CD4-positive, alpha-beta memory T cell (primary cell): ENCODE measurements around the gene PCK1. TPM values are rescaled to one million over a fixed set of nuclear protein-coding genes. Genes with fewer than 3 reads are reported as not detected.
A peak's percentile ranks its signal among the peaks of the same experiment; 100 is the strongest.
"Not testable (repeated sequence)": the region's sequence is repeated elsewhere in the genome, so short reads cannot be mapped to it uniquely, and the experiment has no call there.

Experiments used
- CTCF ChIA-PET: fragments of 350-600 bp; sonication (Branson Sonifier 250); formaldehyde crosslinking; loops from one replicate; lab custom pipeline; 2021; ENCODE audit warnings: inconsistent platforms; ENCODE audit not compliant: partially characterized antibody; lab: Charles Lee
- POLR2A ChIA-PET: fragments of 350-600 bp; sonication (Branson Sonifier 250); formaldehyde crosslinking; loops from one replicate; lab custom pipeline; 2021; ENCODE audit not compliant: partially characterized antibody; lab: Charles Lee
- DNase-seq, 5 donors: peaks; one replicate each; pipeline versions ENCODE4 v3.0.0 to v3.0.0-alpha.2; 2020 to 2022; ENCODE audit warnings: mixed read lengths in 1 of 5
- H3K27ac ChIP-seq: one replicate; pipeline ENCODE4 v1.7.0; 2013; ENCODE audit warnings: low read depth, low read length
- H3K27me3 ChIP-seq: 2 replicates; pipeline ENCODE4 v1.7.0; 2013; ENCODE audit warnings: mild to moderate bottlenecking, low read length, moderate library complexity; ENCODE audit not compliant: insufficient read depth
- H3K36me3 ChIP-seq: 2 replicates; pipeline ENCODE4 v1.7.0; 2013; ENCODE audit warnings: mild to moderate bottlenecking, low read length, moderate library complexity; ENCODE audit not compliant: insufficient read depth
- H3K4me1 ChIP-seq: 2 replicates; pipeline ENCODE4 v1.7.0; 2013; ENCODE audit warnings: mild to moderate bottlenecking, low read length, moderate library complexity; ENCODE audit not compliant: insufficient read depth
- H3K4me3 ChIP-seq, 2 donors: one replicate each; pipeline ENCODE4 v1.7.0; 2013; ENCODE audit warnings: low read length in 2 of 2, mild to moderate bottlenecking in 1 of 2
- H3K9me3 ChIP-seq, 2 donors: one replicate each; pipeline ENCODE4 v1.7.0; 2013; ENCODE audit warnings: low read length in 2 of 2, control low read depth in 1 of 2; ENCODE audit not compliant: control insufficient read depth in 1 of 2
- H3K27ac Mint-ChIP-seq, 7 donors: one replicate each; pipeline ENCODE4 v1.8.0; 2020 to 2021; ENCODE audit warnings: mixed read lengths in 7 of 7, mild to moderate bottlenecking in 6 of 7, inconsistent platforms in 3 of 7, moderate library complexity in 3 of 7
- H3K27me3 Mint-ChIP-seq, 2 donors: one replicate each; pipeline ENCODE4 v1.8.0; 2020 to 2021; ENCODE audit warnings: mixed read lengths in 2 of 2
- H3K36me3 Mint-ChIP-seq, 2 donors: one replicate each; pipeline ENCODE4 v1.8.0; 2020 to 2021; ENCODE audit warnings: mixed read lengths in 2 of 2, inconsistent platforms in 1 of 2, mild to moderate bottlenecking in 1 of 2
- H3K4me1 Mint-ChIP-seq, 4 donors: one replicate each; pipeline ENCODE4 v1.8.0; 2020 to 2021; ENCODE audit warnings: mixed read lengths in 4 of 4, mild to moderate bottlenecking in 1 of 4
- H3K4me3 Mint-ChIP-seq, 8 donors: one replicate each; pipeline ENCODE4 v1.8.0; 2020 to 2021; ENCODE audit warnings: mixed read lengths in 8 of 8, mild to moderate bottlenecking in 7 of 8, moderate library complexity in 6 of 8, inconsistent platforms in 3 of 8
- H3K9me3 Mint-ChIP-seq, 8 donors: one replicate each; pipeline ENCODE4 v1.8.0; 2020 to 2021; ENCODE audit warnings: mixed read lengths in 8 of 8, mild to moderate bottlenecking in 5 of 8, inconsistent platforms in 3 of 8, moderate library complexity in 1 of 8
- intact Hi-C: fragments of 100-400 bp; cut with micrococcal nuclease; formaldehyde crosslinking; loops from one replicate; pipeline ENCODE4 v1.15.1; 2023
- polyA plus RNA-seq, 2 donors: library from polyadenylated mRNA; unstranded; fragments of 300-500 nt; fragmentation: Illumina TruSeq; gene quantifications; one replicate each; pipeline ENCODE4 v1.2.3, GENCODE V29; 2021
- total RNA-seq, 2 experiments: library from RNA; stranded (reverse); gene quantifications; one replicate each; pipeline ENCODE4 v1.2.3, GENCODE V29; 2021

Gene PCK1
- not detected for total RNA-seq
- polyA plus RNA-seq, result not detected

DNA sequence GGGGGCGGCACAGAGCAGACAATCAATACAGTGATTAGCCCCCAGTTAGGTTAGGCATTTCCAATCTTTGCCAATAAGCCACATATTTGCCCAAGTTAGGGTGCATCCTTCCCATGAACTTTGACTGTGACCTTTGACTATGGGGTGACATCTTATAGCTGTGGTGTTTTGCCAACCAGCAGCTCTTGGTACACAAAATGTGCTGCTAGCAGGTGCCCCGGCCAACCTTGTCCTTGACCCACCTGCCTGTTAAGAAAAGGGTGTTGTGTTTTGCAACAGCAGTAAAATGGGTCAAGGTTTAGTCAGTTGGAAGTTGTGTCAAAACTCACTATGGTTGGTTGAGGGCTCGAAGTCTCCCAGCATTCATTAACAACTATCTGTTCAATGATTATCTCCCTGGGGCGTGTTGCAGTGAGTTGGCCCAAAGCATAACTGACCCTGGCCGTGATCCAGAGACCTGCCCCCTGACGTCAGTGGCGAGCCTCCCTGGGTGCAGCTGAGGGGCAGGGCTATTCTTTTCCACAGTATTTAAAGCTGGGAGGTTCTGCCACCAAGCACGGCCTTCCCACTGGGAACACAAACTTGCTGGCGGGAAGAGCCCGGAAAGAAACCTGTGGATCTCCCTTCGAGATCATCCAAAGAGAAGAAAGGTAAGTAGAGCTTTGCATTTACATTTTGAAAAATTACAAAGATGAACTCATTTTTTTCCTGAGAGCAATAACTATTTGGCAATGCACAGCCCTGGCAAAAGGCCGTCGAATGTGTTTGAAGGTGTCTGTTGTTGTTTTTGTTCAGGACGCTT is at the start of gene PCK1:
Gene PCK1 (plus strand): TSS at position 557 of the 802 bp plus-strand sequence. CDS start 302 bp downstream, outside the sequence.
- ChIA-PET POLR2A (no interaction called here), CTCF (no interaction called here)
- peaks cover 13 to 34% of the 10 kb centered on the region in 2 donors for H3K27me3 Mint-ChIP-seq
- Histone ChIP-seq H3K9me3 (no peaks in the 10 kb centered on the region), H3K27me3 (no peaks in the 10 kb centered on the region), H3K4me1 (no peaks in the 10 kb centered on the region), H3K4me3 (no peak within 1 kb of the TSS), H3K36me3 (no peaks in the 10 kb centered on the region), H3K27ac (no peak within 1 kb of the TSS)
- intact Hi-C loops, result no loop called here
- DNase-seq, result no peak
- no peaks in the 10 kb centered on the region for H3K36me3 Mint-ChIP-seq
- no peaks in the 10 kb centered on the region for H3K4me1 Mint-ChIP-seq
- no peak within 1 kb of the TSS for H3K27ac Mint-ChIP-seq
- no peak within 1 kb of the TSS for H3K4me3 Mint-ChIP-seq
- H3K9me3 Mint-ChIP-seq, result no peaks in the 10 kb centered on the region

DNA sequence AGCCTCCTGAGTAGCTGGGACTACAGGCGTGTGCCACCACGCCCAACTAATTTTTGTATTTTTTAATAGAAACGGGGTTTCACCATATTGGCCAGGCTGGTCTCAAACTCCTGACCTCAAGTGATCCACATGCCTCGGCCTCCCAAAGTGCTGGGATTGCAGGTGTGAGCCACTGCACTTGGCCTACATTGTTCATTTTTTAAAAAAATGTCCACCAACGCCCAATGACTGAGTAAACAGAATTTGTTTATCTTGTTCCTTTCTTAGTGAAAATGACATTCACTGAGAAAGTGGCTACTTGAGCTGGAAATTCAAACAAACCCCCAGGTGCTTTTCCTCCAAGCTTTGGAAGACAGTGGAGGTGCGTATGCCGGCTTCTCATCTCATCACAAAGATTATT is 49.2 kb upstream of the PCK1 start:
- H3K9me3 Mint-ChIP-seq, DNase-seq, POLR2A ChIA-PET, H3K27ac ChIP-seq, H3K9me3 ChIP-seq, H3K4me1 Mint-ChIP-seq, H3K4me3 Mint-ChIP-seq, H3K36me3 ChIP-seq, H3K27ac Mint-ChIP-seq, H3K4me3 ChIP-seq, H3K27me3 ChIP-seq, H3K4me1 ChIP-seq, H3K36me3 Mint-ChIP-seq, H3K27me3 Mint-ChIP-seq: not testable (repeated sequence)
- CTCF ChIA-PET, result interaction anchor here (0.7 to 1.1 kb wide), 2 partner anchors 9 to 10 kb away, joined by 3 read pairs; no protein-coding TSS in a partner anchor
- intact Hi-C loops, result loop anchor here (5.0 kb wide), 1 partner anchor 419 kb away; no protein-coding TSS in a partner anchor

DNA sequence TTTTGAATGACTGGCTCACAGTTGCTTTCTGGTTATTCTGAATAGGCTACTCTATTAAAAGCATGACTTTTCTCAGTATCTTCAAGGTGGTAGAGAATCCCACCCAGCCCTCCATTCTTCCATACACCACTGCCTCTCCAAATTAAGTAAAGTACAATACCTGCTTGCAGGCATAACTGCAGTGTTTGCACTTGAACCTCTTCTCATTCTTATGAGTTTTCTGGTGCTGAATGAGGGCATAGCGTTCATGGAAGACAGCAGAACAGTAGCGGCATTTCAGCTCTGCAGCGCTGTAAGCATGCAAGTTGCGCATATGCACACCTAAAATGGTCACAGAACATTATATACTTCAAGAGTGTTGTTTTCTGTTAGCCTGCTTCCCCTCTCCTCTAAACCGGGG is 48.5 kb upstream of the PCK1 start:
- H3K4me3 Mint-ChIP-seq, result no peak overlapping the region
- CTCF ChIA-PET, result interaction anchor here (1.1 kb wide), 1 partner anchor 8 kb away, joined by 3 read pairs; no protein-coding TSS in a partner anchor
- intact Hi-C loops, result loop anchor here (5.0 kb wide), 1 partner anchor 420 kb away; no protein-coding TSS in a partner anchor

DNA sequence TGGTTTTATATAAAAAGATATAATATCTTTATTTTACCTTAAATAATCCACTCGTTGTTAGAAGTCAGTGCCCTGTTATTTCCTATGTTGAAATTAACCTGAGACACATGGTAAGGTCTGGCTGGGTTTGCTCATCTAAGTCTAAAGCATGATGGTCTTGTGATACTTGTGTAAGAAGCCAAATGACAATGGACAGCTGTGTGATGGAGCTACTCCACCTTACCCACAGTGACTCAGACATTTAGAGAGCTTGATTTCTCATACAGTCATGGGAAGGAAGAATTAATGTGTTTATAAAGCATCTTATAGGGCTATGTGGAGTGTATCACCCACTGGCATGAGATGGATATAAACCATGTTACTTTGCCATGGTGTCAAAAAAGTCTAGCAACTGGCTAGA is 47.7 kb upstream of the PCK1 start:
- ChIA-PET POLR2A (no interaction called here), CTCF (interaction anchor here (0.8 kb wide), 1 partner anchor 83 kb away, joined by 3 read pairs; no protein-coding TSS in a partner anchor)
- H3K36me3 ChIP-seq, result no peaks in the 10 kb centered on the region
- H3K9me3 Mint-ChIP-seq, result no peaks in the 10 kb centered on the region
- H3K27ac ChIP-seq, result no peak overlapping the region
- peaks cover 2 to 10% of the 10 kb centered on the region in 2 donors for H3K27me3 Mint-ChIP-seq
- H3K27ac Mint-ChIP-seq, result no peak overlapping the region
- no peaks in the 10 kb centered on the region for H3K4me1 Mint-ChIP-seq
- no peaks in the 10 kb centered on the region for H3K36me3 Mint-ChIP-seq
- no peaks in the 10 kb centered on the region for H3K4me1 ChIP-seq
- H3K27me3 ChIP-seq, result no peaks in the 10 kb centered on the region
- intact Hi-C loops, result loop anchor here (5.0 kb wide), 1 partner anchor 421 kb away; no protein-coding TSS in a partner anchor
- H3K4me3 Mint-ChIP-seq, result no peak overlapping the region
- no peak overlapping the region for H3K4me3 ChIP-seq
- H3K9me3 ChIP-seq, result no peaks in the 10 kb centered on the region
- no peak for DNase-seq

More for the DNA sequence above, 48.5 kb upstream of the PCK1 start:
- no peaks in the 10 kb centered on the region for H3K36me3 Mint-ChIP-seq
- Histone ChIP-seq H3K9me3 (no peaks in the 10 kb centered on the region), H3K27me3 (no peaks in the 10 kb centered on the region), H3K27ac (no peak overlapping the region), H3K36me3 (no peaks in the 10 kb centered on the region), H3K4me1 (no peaks in the 10 kb centered on the region), H3K4me3 (no peak overlapping the region)
- H3K4me1 Mint-ChIP-seq, result no peaks in the 10 kb centered on the region
- no peak for DNase-seq
- H3K27me3 Mint-ChIP-seq, result peaks cover 3 to 10% of the 10 kb centered on the region in 2 donors
- no peaks in the 10 kb centered on the region for H3K9me3 Mint-ChIP-seq
- H3K27ac Mint-ChIP-seq, result no peak overlapping the region
- POLR2A ChIA-PET, result no interaction called here

DNA sequence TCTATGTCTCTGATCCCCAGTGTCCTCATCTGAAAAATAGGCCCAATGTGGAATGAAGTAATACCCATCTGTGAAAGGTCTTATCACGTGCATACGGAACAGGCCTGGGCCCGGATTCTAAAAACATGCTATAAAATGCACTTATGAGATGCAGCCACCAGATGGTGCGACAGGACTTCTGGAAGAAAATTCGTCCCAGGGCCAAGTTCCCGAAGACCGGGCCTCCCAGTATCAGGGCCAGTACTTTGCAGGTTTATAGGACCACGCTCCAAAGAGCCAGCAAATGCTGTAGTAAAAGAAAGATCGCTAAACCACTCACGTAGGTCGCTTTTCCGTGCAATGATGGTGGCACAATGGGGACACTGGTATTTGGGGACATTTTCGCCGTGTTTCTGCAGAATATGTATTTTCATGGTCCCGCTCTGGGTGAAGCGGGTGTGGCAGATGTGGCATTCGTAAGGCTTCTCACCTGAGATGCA is 46.6 kb upstream of the PCK1 start:
- Histone ChIP-seq H3K4me1 (no peaks in the 10 kb centered on the region), H3K27me3 (no peaks in the 10 kb centered on the region), H3K4me3 (no peak overlapping the region), H3K27ac (no peak overlapping the region), H3K36me3 (no peaks in the 10 kb centered on the region), H3K9me3 (no peaks in the 10 kb centered on the region)
- Mint-ChIP-seq H3K36me3 (no peaks in the 10 kb centered on the region), H3K27ac (no peak overlapping the region), H3K27me3 (peaks cover 2 to 10% of the 10 kb centered on the region in 2 donors), H3K4me1 (no peaks in the 10 kb centered on the region), H3K4me3 (no peak overlapping the region), H3K9me3 (no peaks in the 10 kb centered on the region)
- intact Hi-C loops, result loop anchor here (2.0 to 5.0 kb wide), 3 partner anchors 82 to 694 kb away; no protein-coding TSS in a partner anchor
- DNase-seq, result peak in 2 of 5 donors; percentile 6 to 17
- POLR2A ChIA-PET, result no interaction called here
- CTCF ChIA-PET, result no interaction called here

DNA sequence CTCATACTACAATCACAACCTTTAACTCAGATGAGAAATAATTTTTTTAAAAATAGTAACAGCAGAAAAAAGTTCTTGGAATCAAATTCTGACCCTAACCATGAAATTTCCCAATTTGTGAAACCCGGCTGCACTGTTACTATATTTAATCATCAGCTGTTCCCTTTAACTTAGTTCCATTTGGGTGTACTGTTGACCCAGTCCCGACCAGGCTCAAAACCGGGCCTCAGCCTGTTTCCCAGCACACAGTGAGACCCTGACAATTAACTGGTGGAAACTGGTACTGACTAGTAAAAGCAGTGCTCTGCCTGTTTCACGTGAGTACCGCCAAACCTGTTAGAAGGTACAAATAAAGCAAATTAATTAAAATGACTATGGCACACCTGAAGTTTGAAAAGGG is 43.0 kb upstream of the PCK1 start:
- Mint-ChIP-seq H3K4me1 (peaks cover 5 to 6% (median 5%) of the 10 kb centered on the region in 4 donors), H3K4me3 (no peak overlapping the region), H3K36me3 (no peaks in the 10 kb centered on the region), H3K27me3 (peaks cover 2 to 5% of the 10 kb centered on the region in 2 donors), H3K27ac (no peak overlapping the region), H3K9me3 (peaks cover 0 to 1% (median 0%) of the 10 kb centered on the region in 8 donors)
- H3K4me3 ChIP-seq, result no peak overlapping the region
- no peaks in the 10 kb centered on the region for H3K4me1 ChIP-seq
- H3K9me3 ChIP-seq, result no peaks in the 10 kb centered on the region
- H3K36me3 ChIP-seq, result no peaks in the 10 kb centered on the region
- H3K27ac ChIP-seq, result no peak overlapping the region
- POLR2A ChIA-PET, result no interaction called here
- H3K27me3 ChIP-seq, result no peaks in the 10 kb centered on the region
- intact Hi-C loops, result no loop called here
- DNase-seq, result no peak
- CTCF ChIA-PET, result no interaction called here

DNA sequence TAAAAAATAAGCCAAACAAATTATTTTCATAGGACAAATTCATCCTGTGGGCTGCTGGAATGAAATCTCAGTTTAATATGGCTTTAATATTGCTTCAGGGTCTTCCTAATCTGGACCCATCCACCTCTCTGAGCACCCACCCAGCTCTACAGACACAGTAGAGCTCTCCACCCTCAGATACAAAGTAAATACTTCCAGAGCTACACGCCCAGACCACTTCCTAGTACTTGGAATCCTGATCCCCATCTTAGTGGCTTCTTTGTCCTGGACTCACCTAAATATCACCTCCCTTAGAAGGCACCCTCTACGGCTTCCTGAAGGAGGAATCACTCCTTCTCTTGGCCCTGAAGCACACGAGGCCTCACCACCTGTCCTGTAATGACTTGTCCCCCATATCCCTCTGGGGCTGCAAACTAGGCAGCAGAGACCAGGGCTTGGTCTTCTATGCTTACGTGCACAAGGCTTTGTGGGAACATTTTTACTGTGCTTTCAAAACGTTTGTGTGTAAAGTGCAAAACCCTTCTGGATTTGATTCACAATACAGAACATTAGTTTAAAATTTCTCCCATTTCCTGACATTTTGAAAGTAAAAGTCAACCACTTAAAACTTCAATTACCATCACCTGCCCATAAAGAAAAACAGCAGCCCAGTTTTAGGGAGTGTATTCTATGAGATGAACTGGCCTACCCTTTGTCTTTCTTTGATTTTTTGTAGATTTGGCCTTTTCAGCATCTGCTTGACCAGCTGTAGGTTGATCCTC is 38.4 kb upstream of the PCK1 start:
- no peaks in the 10 kb centered on the region for H3K9me3 ChIP-seq
- H3K9me3 Mint-ChIP-seq, result peaks cover 0 to 1% (median 0%) of the 10 kb centered on the region in 8 donors
- H3K4me1 Mint-ChIP-seq, result peaks cover 6 to 11% (median 8%) of the 10 kb centered on the region in 4 donors
- no peaks in the 10 kb centered on the region for H3K4me1 ChIP-seq
- H3K36me3 ChIP-seq, result no peaks in the 10 kb centered on the region
- H3K36me3 Mint-ChIP-seq, result no peaks in the 10 kb centered on the region
- no peak for DNase-seq
- H3K27ac ChIP-seq, result no peak overlapping the region
- ChIA-PET POLR2A (no interaction called here), CTCF (interaction anchor here (0.5 kb wide), 1 partner anchor 11 kb away, joined by 3 read pairs; no protein-coding TSS in a partner anchor)
- intact Hi-C loops, result no loop called here
- H3K27ac Mint-ChIP-seq, result peak overlapping the region in 4 of 7 donors; percentile 9 to 23 (median 11)
- no peak overlapping the region for H3K4me3 Mint-ChIP-seq
- H3K27me3 Mint-ChIP-seq, result peaks cover 0 to 2% of the 10 kb centered on the region in 2 donors
- no peaks in the 10 kb centered on the region for H3K27me3 ChIP-seq
- H3K4me3 ChIP-seq, result no peak overlapping the region
